ENCODE measurements around the gene PTGER2.

DNA sequence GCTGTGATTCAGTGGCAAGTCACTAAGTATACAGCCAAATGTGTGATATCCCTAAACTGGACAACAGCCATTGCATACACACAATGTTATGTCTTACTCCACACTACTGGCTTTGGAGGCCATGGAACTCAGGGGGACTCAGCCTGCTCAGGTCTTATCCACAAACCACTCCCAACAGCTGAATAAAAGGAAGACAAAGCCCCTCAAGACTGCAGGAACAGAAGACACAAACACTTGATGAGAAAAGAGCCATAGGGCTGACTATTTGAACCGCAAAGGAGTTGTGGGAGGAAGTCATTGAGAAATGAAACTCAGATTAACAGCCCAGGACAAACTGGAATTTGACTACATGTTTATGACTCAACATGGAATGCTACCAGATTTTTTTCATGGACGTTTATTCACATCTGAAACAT lies 40.9 kb downstream of the PTGER2 start:
- TF ChIP-seq, protein P1, sequence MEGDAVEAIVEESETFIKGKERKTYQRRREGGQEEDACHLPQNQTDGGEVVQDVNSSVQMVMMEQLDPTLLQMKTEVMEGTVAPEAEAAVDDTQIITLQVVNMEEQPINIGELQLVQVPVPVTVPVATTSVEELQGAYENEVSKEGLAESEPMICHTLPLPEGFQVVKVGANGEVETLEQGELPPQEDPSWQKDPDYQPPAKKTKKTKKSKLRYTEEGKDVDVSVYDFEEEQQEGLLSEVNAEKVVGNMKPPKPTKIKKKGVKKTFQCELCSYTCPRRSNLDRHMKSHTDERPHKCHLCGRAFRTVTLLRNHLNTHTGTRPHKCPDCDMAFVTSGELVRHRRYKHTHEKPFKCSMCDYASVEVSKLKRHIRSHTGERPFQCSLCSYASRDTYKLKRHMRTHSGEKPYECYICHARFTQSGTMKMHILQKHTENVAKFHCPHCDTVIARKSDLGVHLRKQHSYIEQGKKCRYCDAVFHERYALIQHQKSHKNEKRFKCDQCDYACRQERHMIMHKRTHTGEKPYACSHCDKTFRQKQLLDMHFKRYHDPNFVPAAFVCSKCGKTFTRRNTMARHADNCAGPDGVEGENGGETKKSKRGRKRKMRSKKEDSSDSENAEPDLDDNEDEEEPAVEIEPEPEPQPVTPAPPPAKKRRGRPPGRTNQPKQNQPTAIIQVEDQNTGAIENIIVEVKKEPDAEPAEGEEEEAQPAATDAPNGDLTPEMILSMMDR (IDR thresholded peaks at IDR 0.05 in 4 of 5, conservative IDR thresholded peaks at IDR 0.05 in 1 of 5), result no peak
- no peak for TF ChIP-seq POLR2A (IDR thresholded peaks at IDR 0.05)
